Mesendoderm (in vitro differentiated cells): ENCODE results near the gene KIAA2012.

Experiments
- DNase-seq: peaks from one replicate; pipeline ENCODE4 v3.0.0; 2013
- H2AK5ac ChIP-seq: 2 replicates; pipeline ENCODE4 v1.6.1; 2013; ENCODE audit warnings: low read length, inconsistent platforms
- H2BK120ac ChIP-seq: 2 replicates; pipeline ENCODE4 v1.6.1; 2013; ENCODE audit warnings: low read depth, mild to moderate bottlenecking, low read length, moderate library complexity, mixed read lengths
- H2BK15ac ChIP-seq: replicated peaks from 2 replicates; pipeline ENCODE4 v1.6.1; 2013; ENCODE audit warnings: low read depth, mild to moderate bottlenecking, moderate library complexity
- H2BK5ac ChIP-seq: 2 replicates; pipeline ENCODE4 v1.6.1; 2013; ENCODE audit warnings: low read length, inconsistent platforms
- H3K18ac ChIP-seq: 2 replicates; pipeline ENCODE4 v1.6.1; 2013; ENCODE audit warnings: mild to moderate bottlenecking, low read length, mixed read lengths
- H3K23ac ChIP-seq: one replicate; pipeline ENCODE4 v1.6.1; 2013; ENCODE audit warnings: low read length
- H3K27ac ChIP-seq: 2 replicates; pipeline ENCODE4 v1.5.1; 2013; ENCODE audit warnings: low read depth, mild to moderate bottlenecking, inconsistent platforms, low read length, moderate library complexity
- H3K27me3 ChIP-seq: 2 replicates; pipeline ENCODE4 v1.6.1; 2013; ENCODE audit warnings: low read length, control low read depth, mild to moderate bottlenecking, inconsistent platforms; ENCODE audit not compliant: insufficient read depth, poor library complexity
- H3K36me3 ChIP-seq: 2 replicates; pipeline ENCODE4 v1.6.1; 2013; ENCODE audit warnings: low read length, inconsistent platforms; ENCODE audit not compliant: control insufficient read depth, insufficient read depth
- H3K4ac ChIP-seq: one replicate; pipeline ENCODE4 v1.6.1; 2013; ENCODE audit warnings: low read depth, mild to moderate bottlenecking, low read length, moderate library complexity
- H3K4me1 ChIP-seq: 2 replicates; pipeline ENCODE4 v1.6.1; 2013; ENCODE audit warnings: low read depth, low read length, inconsistent platforms; ENCODE audit not compliant: control insufficient read depth
- H3K4me2 ChIP-seq: 2 replicates; pipeline ENCODE4 v1.6.1; 2013; ENCODE audit warnings: low read length
- H3K4me3 ChIP-seq: 2 replicates; pipeline ENCODE4 v1.5.1; 2013; ENCODE audit warnings: mild to moderate bottlenecking, low read length
- H3K56ac ChIP-seq: one replicate; pipeline ENCODE4 v1.6.1; 2013; ENCODE audit warnings: low read length
- H3K79me1 ChIP-seq: 2 replicates; pipeline ENCODE4 v1.6.1; 2013; ENCODE audit warnings: low read length, inconsistent platforms
- H3K79me2 ChIP-seq: 2 replicates; pipeline ENCODE4 v1.6.1; 2013; ENCODE audit warnings: mild to moderate bottlenecking, low read length; ENCODE audit not compliant: control insufficient read depth, insufficient read depth
- H3K9ac ChIP-seq: 2 replicates; pipeline ENCODE4 v1.6.1; 2013; ENCODE audit warnings: low read length, inconsistent platforms
- H4K5ac ChIP-seq: one replicate; pipeline ENCODE4 v1.6.1; 2013; ENCODE audit warnings: low read length
- H4K8ac ChIP-seq: one replicate; pipeline ENCODE4 v1.6.1; 2013; ENCODE audit warnings: low read depth, mild to moderate bottlenecking, control low read depth, low read length, moderate library complexity
- WGBS: extraction: QIAGEN DNeasy Blood & Tissue Kit; methylation state at CpG from one replicate; pipeline ENCODE4 v1.1.7; 2013; ENCODE audit warnings: low lambda C conversion rate, missing lambda C conversion rate; ENCODE audit not compliant: insufficient coverage; ENCODE audit errors: extremely low coverage; 5-methylcytosine and 5-hydroxymethylcytosine counted together

KIAA2012 gene

GRCh38 chr2:202101026-202101579 lies 28.0 kb downstream of the KIAA2012 start:
- Histone ChIP-seq H2BK120ac (no peak overlapping the region), H2BK5ac (no peak overlapping the region), H2AK5ac (no peak overlapping the region), H3K4ac (peak overlapping the region; percentile 48), H3K4me3 (no peak overlapping the region), H3K27me3 (no peaks in the 10 kb centered on the region), H4K5ac (no peak overlapping the region), H2BK15ac (no peak overlapping the region), H3K4me1 (peaks cover 5% of the 10 kb centered on the region), H3K79me1 (no peaks in the 10 kb centered on the region), H3K4me2 (no peak overlapping the region), H4K8ac (no peak overlapping the region), H3K9ac (no peak overlapping the region), H3K79me2 (no peaks in the 10 kb centered on the region), H3K18ac (peak overlapping the region; percentile 96), H3K27ac (no peak overlapping the region), H3K36me3 (no peaks in the 10 kb centered on the region), H3K56ac (no peak overlapping the region), H3K23ac (no peak overlapping the region)
- WGBS, result no CpG with 5 or more reads among the region's 3 CpGs
- no peak for DNase-seq

GRCh38 chr2:202102425-202103000 lies 29.5 kb downstream of the KIAA2012 start:
- Histone ChIP-seq H3K56ac (peak overlapping the region; percentile 25), H2AK5ac (no peak overlapping the region), H4K5ac (no peak overlapping the region), H2BK15ac (no peak overlapping the region), H3K23ac (no peak overlapping the region), H3K79me2 (no peaks in the 10 kb centered on the region), H3K4ac (no peak overlapping the region), H4K8ac (no peak overlapping the region), H3K27ac (peak overlapping the region; percentile 2), H3K18ac (no peak overlapping the region), H3K36me3 (no peaks in the 10 kb centered on the region), H3K9ac (no peak overlapping the region), H3K79me1 (no peaks in the 10 kb centered on the region), H2BK5ac (no peak overlapping the region), H3K27me3 (no peaks in the 10 kb centered on the region), H2BK120ac (no peak overlapping the region), H3K4me2 (no peak overlapping the region), H3K4me3 (no peak overlapping the region), H3K4me1 (peaks cover 5% of the 10 kb centered on the region)
- no CpG with 5 or more reads among the region's 4 CpGs for WGBS
- peak; percentile 57 for DNase-seq

GRCh38 chr2:202104286-202104870 lies 31.3 kb downstream of the KIAA2012 start:
- peak overlapping the region; percentile 44 for H3K56ac ChIP-seq
- H3K79me2 ChIP-seq, result no peaks in the 10 kb centered on the region
- DNase-seq, result peak; percentile 74
- H4K5ac ChIP-seq, result no peak overlapping the region
- no peak overlapping the region for H3K23ac ChIP-seq
- H3K27ac ChIP-seq, result no peak overlapping the region
- no CpG with 5 or more reads among the region's 2 CpGs for WGBS
- H3K4me2 ChIP-seq, result no peak overlapping the region
- H3K36me3 ChIP-seq, result no peaks in the 10 kb centered on the region
- no peaks in the 10 kb centered on the region for H3K27me3 ChIP-seq
- no peak overlapping the region for H4K8ac ChIP-seq
- no peak overlapping the region for H3K18ac ChIP-seq
- H3K4ac ChIP-seq, result no peak overlapping the region
- no peak overlapping the region for H2AK5ac ChIP-seq
- no peak overlapping the region for H2BK120ac ChIP-seq
- no peak overlapping the region for H2BK5ac ChIP-seq
- H2BK15ac ChIP-seq, result no peak overlapping the region
- H3K4me1 ChIP-seq, result peaks cover 5% of the 10 kb centered on the region
- H3K4me3 ChIP-seq, result no peak overlapping the region
- H3K79me1 ChIP-seq, result no peaks in the 10 kb centered on the region
- no peak overlapping the region for H3K9ac ChIP-seq

- peak overlapping the region; percentile 38 for H3K56ac ChIP-seq
- H2AK5ac ChIP-seq, result peak overlapping the region; percentile 23
Observed at GRCh38 chr2:202105025-202105424, 32.0 kb downstream of the KIAA2012 start.

GRCh38 chr2:202108345-202108744 lies 35.3 kb downstream of the KIAA2012 start:
- no peak overlapping the region for H3K4me2 ChIP-seq
- H3K23ac ChIP-seq, result no peak overlapping the region
- no peak overlapping the region for H3K27ac ChIP-seq
- H3K9ac ChIP-seq, result no peak overlapping the region
- no peaks in the 10 kb centered on the region for H3K79me1 ChIP-seq
- no peak overlapping the region for H4K8ac ChIP-seq
- no peak overlapping the region for H2BK120ac ChIP-seq
- no peaks in the 10 kb centered on the region for H3K36me3 ChIP-seq
- no peak overlapping the region for H3K56ac ChIP-seq
- no peak overlapping the region for H3K4me3 ChIP-seq
- no peak overlapping the region for H3K4ac ChIP-seq
- no peaks in the 10 kb centered on the region for H3K4me1 ChIP-seq
- H3K79me2 ChIP-seq, result no peaks in the 10 kb centered on the region
- no peak for DNase-seq
- no peaks in the 10 kb centered on the region for H3K27me3 ChIP-seq
- WGBS, result 100% methylated on average over 1 of the region's 3 CpGs
- H4K5ac ChIP-seq, result no peak overlapping the region
- H2BK5ac ChIP-seq, result no peak overlapping the region
- H3K18ac ChIP-seq, result no peak overlapping the region
- H2AK5ac ChIP-seq, result no peak overlapping the region
- H2BK15ac ChIP-seq, result no peak overlapping the region

More at GRCh38 chr2:202105025-202105424, 32.0 kb downstream of the KIAA2012 start:
- H3K27me3 ChIP-seq, result no peaks in the 10 kb centered on the region
- no peak overlapping the region for H2BK120ac ChIP-seq
- no peak overlapping the region for H3K18ac ChIP-seq
- no peaks in the 10 kb centered on the region for H3K36me3 ChIP-seq
- H3K4me2 ChIP-seq, result no peak overlapping the region
- no peak overlapping the region for H3K9ac ChIP-seq
- DNase-seq, result no peak
- H3K27ac ChIP-seq, result no peak overlapping the region
- H3K4me3 ChIP-seq, result no peak overlapping the region
- H2BK15ac ChIP-seq, result no peak overlapping the region
- no peaks in the 10 kb centered on the region for H3K79me1 ChIP-seq
- H3K4me1 ChIP-seq, result peaks cover 5% of the 10 kb centered on the region
- no peak overlapping the region for H3K23ac ChIP-seq
- peak overlapping the region; percentile 50 for H4K5ac ChIP-seq
- no peak overlapping the region for H3K4ac ChIP-seq
- H4K8ac ChIP-seq, result no peak overlapping the region
- no peaks in the 10 kb centered on the region for H3K79me2 ChIP-seq
- no peak overlapping the region for H2BK5ac ChIP-seq
